Measurements from ENCODE around the gene NF1.

Gene NF1

GRCh38 chr17:31249835-31250141 is 155.0 kb downstream of the NF1 start:
- Histone ChIP-seq H2AFZ (ENCODE audit: low read depth, low read length, severe bottlenecking) (no peak overlapping the region), H4K20me1 (ENCODE audit: low read depth, low read length) (no peaks in the 10 kb centered on the region), H3K4me2 (ENCODE audit: low read depth, low read length, poor library complexity, severe bottlenecking) (no peak overlapping the region), H3K27ac (ENCODE audit: low read depth, low read length) (no peak overlapping the region), H3F3A (ENCODE audit: insufficient read depth) (no peaks in the 10 kb centered on the region; the same call in 1 of the 2 replicates), H3K79me2 (ENCODE audit: insufficient read depth, low read length) (no peaks in the 10 kb centered on the region), H3K9me3 (ENCODE audit: insufficient read depth, low read length) (no peaks in the 10 kb centered on the region), H3K27me3 (ENCODE audit: low read length) (no peaks in the 10 kb centered on the region), H3K9ac (ENCODE audit: low read length) (no peak overlapping the region), H3K9me2 (replicated peaks; ENCODE audit: insufficient read depth, low read length) (no peaks in the 10 kb centered on the region), H3K4me3 (ENCODE audit: insufficient read depth, low read length, poor library complexity, severe bottlenecking) (no peak overlapping the region), H3K36me3 (ENCODE audit: low read length) (0 out of 2 replicates have a peak, but pooled peaks cover 5% of the 10 kb centered on the region)
- no peak for TF ChIP-seq CTCF (IDR thresholded peaks at IDR 0.05; ENCODE audit: insufficient read depth, low read length, poor library complexity, severe bottlenecking)
- TF ChIP-seq EZH2phosphoT487 (conservative IDR thresholded peaks at IDR 0.05; ENCODE audit: low read length), result no peak

- Histone ChIP-seq H3K27me3 (ENCODE audit: low read length) (no peaks in the 10 kb centered on the region), H3K79me2 (ENCODE audit: insufficient read depth, low read length) (no peaks in the 10 kb centered on the region), H3K9me2 (replicated peaks; ENCODE audit: insufficient read depth, low read length) (no peaks in the 10 kb centered on the region), H3K36me3 (ENCODE audit: low read length) (0 out of 2 replicates have a peak, but pooled peaks cover 5% of the 10 kb centered on the region), H2AFZ (ENCODE audit: low read depth, low read length, severe bottlenecking) (no peak overlapping the region), H3K9me3 (ENCODE audit: insufficient read depth, low read length) (no peaks in the 10 kb centered on the region), H3K4me2 (ENCODE audit: low read depth, low read length, poor library complexity, severe bottlenecking) (no peak overlapping the region), H3K4me3 (ENCODE audit: insufficient read depth, low read length, poor library complexity, severe bottlenecking) (no peak overlapping the region), H4K20me1 (ENCODE audit: low read depth, low read length) (no peaks in the 10 kb centered on the region), H3K9ac (ENCODE audit: low read length) (no peak overlapping the region), H3F3A (ENCODE audit: insufficient read depth) (no peaks in the 10 kb centered on the region; the same call in 1 of the 2 replicates), H3K27ac (ENCODE audit: low read depth, low read length) (no peak overlapping the region)
- TF ChIP-seq CTCF (IDR thresholded peaks at IDR 0.05; ENCODE audit: insufficient read depth, low read length, poor library complexity, severe bottlenecking) (no peak), EZH2phosphoT487 (conservative IDR thresholded peaks at IDR 0.05; ENCODE audit: low read length) (no peak)
These were observed 155.5 kb downstream of the NF1 start for GRCh38 chr17:31250229-31250628.

GRCh38 chr17:31251105-31251969 is 156.6 kb downstream of the NF1 start:
- H3K4me3 ChIP-seq (ENCODE audit: insufficient read depth, low read length, poor library complexity, severe bottlenecking), result no peak overlapping the region
- no peak overlapping the region for H3K9ac ChIP-seq (ENCODE audit: low read length)
- H2AFZ ChIP-seq (ENCODE audit: low read depth, low read length, severe bottlenecking), result no peak overlapping the region
- no peak overlapping the region for H3K27ac ChIP-seq (ENCODE audit: low read depth, low read length)
- no peak for TF ChIP-seq CTCF (IDR thresholded peaks at IDR 0.05; ENCODE audit: insufficient read depth, low read length, poor library complexity, severe bottlenecking)
- no peak for TF ChIP-seq EZH2phosphoT487 (conservative IDR thresholded peaks at IDR 0.05; ENCODE audit: low read length)
- H3K9me2 ChIP-seq (replicated peaks; ENCODE audit: insufficient read depth, low read length), result no peaks in the 10 kb centered on the region
- no peaks in the 10 kb centered on the region for H3K27me3 ChIP-seq (ENCODE audit: low read length)
- no peak overlapping the region for H3K4me2 ChIP-seq (ENCODE audit: low read depth, low read length, poor library complexity, severe bottlenecking)
- H3K36me3 ChIP-seq (ENCODE audit: low read length), result 0 out of 2 replicates have a peak, but pooled peaks cover 5% of the 10 kb centered on the region
- no peaks in the 10 kb centered on the region for H3K9me3 ChIP-seq (ENCODE audit: insufficient read depth, low read length)
- no peaks in the 10 kb centered on the region for H3K79me2 ChIP-seq (ENCODE audit: insufficient read depth, low read length)
- H3F3A ChIP-seq (ENCODE audit: insufficient read depth), result no peaks in the 10 kb centered on the region; the same call in 1 of the 2 replicates
- H4K20me1 ChIP-seq (ENCODE audit: low read depth, low read length), result no peaks in the 10 kb centered on the region

Data from SU-DHL-6 (cell line).